Stomach smooth muscle (tissue), 2 donors: Measurements from ENCODE around the gene IGFALS.

Experiments
- H3K27ac ChIP-seq: one replicate; pipeline ENCODE4 v1.7.0; 2013; ENCODE audit warnings: mild to moderate bottlenecking, low read length, inconsistent platforms
- H3K27me3 ChIP-seq, 2 donors: one replicate each; pipeline ENCODE4 v1.7.0; 2013; ENCODE audit warnings: low read length in 2 of 2; ENCODE audit not compliant: insufficient read depth in 2 of 2, control insufficient read depth in 1 of 2
- H3K36me3 ChIP-seq, 2 donors: one replicate each; pipeline ENCODE4 v1.7.0; 2013; ENCODE audit warnings: low read length in 2 of 2; ENCODE audit not compliant: control insufficient read depth in 2 of 2, insufficient read depth in 2 of 2
- H3K4me1 ChIP-seq: one replicate; pipeline ENCODE4 v1.7.0; 2013; ENCODE audit warnings: low read length; ENCODE audit not compliant: control insufficient read depth, insufficient read depth
- H3K4me3 ChIP-seq, 2 donors: one replicate each; pipeline ENCODE4 v1.7.0; 2013; ENCODE audit warnings: low read length in 2 of 2
- H3K9ac ChIP-seq, 2 donors: one replicate each; pipeline ENCODE4 v1.7.0; 2013; ENCODE audit warnings: low read length in 2 of 2, mild to moderate bottlenecking in 1 of 2
- H3K9me3 ChIP-seq, 2 donors: one replicate each; pipeline ENCODE4 v1.7.0; 2013; ENCODE audit warnings: low read length in 2 of 2; ENCODE audit not compliant: control insufficient read depth in 2 of 2
- donor health status: healthy.
- donor health status: Pancreatic carcinoma.

IGFALS gene

DNA sequence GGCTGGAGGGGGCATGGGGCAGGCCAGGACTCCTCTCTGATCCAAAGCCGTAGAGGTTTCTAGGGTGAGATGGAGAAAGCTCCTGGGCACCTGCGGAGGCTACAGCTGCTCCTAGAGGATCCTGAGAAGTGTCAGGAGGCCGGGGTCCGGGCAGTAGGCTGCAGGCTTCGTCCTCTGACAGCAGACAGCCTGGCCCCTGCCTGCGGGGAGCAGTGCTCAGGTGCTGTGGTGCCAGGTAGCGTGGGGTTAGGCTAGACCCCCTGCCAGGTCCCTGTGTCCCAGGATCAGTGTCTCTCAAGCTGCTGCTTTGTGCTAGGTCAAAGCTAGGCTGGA, 19.1 kb downstream of the IGFALS start:
- H3K36me3 ChIP-seq = peaks cover 0 to 14% of the 10 kb centered on the region in 2 donors
- H3K9me3 ChIP-seq = no peaks in the 10 kb centered on the region
- H3K4me1 ChIP-seq = peaks cover 44% of the 10 kb centered on the region
- no peak overlapping the region for H3K27ac ChIP-seq
- no peaks in the 10 kb centered on the region for H3K27me3 ChIP-seq
- H3K4me3 ChIP-seq = peak overlapping the region in 1 of 2 donors; percentile 90
- H3K9ac ChIP-seq = peak overlapping the region in 1 of 2 donors; percentile 5

DNA sequence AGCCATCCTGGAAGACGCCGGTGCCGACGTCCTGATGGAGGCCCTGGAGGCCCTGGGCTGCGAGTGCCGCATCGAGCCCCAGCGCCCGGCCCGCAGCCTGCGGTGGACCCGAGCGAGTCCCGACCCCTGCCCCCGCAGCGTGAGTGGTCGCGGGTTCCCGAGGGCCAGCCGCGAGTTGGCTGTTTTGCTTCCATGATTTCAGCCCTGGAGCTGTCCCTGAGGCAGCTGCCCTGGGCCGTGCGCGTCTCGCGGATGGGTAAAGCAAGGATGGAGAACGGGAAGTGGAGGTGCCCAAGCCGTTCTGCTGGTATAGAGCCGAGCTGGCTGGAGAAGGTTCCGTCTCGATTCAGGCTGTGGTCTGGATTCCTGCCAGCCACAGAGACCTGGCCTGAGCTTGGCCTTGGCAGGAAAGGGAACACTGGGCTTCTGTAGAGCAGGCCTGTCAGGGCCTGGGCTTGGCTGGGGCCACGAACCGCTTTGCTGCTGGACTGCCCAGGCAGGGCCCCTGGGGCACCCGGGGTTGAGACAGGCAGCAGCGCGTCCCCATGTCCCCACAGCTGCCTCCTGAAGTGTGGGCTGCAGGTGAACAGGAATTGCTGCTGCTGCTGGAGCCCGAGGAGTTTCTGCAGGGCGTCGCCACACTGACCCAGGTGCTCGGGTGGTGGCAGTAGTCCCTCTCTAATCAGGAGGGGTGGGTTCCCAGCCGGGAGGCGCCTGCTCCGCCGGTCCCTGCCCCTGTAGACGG, 19.6 kb downstream of the IGFALS start:
- Histone ChIP-seq H3K4me3 (peak overlapping the region; percentile 63 to 90), H3K27me3 (no peaks in the 10 kb centered on the region), H3K27ac (peak overlapping the region; percentile 67), H3K9ac (peak overlapping the region; percentile 74 to 78), H3K4me1 (peaks cover 45% of the 10 kb centered on the region), H3K9me3 (no peaks in the 10 kb centered on the region), H3K36me3 (peaks cover 0 to 12% of the 10 kb centered on the region in 2 donors)

DNA sequence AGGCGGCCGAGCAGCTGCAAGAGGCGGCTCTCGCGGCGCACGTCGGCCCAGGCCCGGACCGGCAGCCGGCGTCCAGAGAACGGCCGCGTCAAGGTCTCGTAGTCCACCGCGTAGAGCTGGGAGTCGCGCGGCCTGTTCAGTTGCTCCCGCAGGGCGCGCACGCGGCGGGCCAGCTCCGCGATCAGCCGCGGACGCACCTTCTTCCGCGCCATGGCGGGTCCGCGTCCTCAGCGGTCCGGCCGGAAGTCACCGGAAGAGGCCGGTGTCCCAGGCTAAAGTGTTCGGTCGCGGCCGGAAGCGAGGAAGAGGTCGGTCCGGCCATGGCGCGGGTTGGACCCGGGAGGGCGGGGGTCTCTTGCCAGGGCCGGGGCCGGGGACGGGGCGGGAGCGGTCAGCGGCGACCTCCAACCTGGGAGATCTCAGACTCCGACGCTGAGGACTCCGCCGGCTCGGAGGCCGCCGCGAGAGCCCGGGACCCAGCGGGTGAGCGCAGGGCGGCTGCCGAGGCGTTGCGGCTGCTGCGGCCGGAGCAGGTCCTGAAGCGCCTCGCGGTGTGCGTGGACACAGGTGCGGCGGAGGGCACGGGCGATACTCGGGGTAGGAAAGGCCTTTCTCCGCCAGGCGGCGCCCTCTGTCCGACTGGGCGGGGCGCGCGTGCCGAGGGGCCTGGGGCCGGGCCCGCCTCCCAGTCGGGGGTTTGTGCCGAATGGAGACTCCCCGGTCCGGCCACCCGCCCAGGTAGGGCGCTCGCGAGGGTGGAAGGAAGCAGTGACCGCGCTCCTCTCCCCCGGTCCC, 20.4 kb downstream of the IGFALS start, which contains the start of gene MRPS34:
Gene MRPS34 (minus strand): TSS at position 227 of the 795 bp plus-strand sequence. CDS start 15 bp downstream, at position 212.
- Histone ChIP-seq H3K27me3 (no peaks in the 10 kb centered on the region), H3K9ac (peak within 1 kb of the TSS; percentile 74 to 78), H3K36me3 (peaks cover 0 to 14% of the 10 kb centered on the region in 2 donors), H3K9me3 (no peaks in the 10 kb centered on the region), H3K27ac (peak within 1 kb of the TSS; percentile 73), H3K4me3 (peak within 1 kb of the TSS; percentile 63 to 90), H3K4me1 (peaks cover 45% of the 10 kb centered on the region)

DNA sequence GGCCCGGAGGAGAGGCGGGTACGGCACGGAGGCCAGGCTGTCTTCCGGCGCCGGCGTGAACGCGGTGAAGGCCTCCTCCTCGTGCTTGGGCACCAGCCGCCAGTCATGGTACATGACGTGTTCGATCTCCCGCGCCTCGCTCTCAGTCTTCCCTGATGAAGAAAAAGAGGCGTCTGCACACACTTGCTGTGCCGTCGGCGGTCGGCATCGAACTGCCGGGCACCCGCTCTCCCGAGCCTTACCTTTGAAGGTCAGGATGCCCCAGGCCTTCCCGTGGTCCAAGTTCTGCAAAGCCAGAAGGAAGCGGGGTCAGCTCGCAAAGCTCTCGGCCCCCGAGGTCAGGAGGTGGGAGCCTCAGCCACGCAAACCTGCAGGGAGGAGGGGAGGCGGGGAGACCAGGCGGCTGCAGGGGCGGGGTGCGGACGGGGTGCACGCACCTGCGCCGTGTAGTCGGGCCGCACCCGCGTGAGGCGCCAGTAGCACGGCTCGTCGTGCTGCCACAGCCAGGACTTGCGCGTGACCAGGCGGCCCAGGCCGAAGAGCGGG, 21.1 kb downstream of the IGFALS start, which contains the start of gene EME2:
Gene EME2 (plus strand): TSS at position 449 of the 546 bp plus-strand sequence. CDS start 418 bp downstream, outside the sequence.
- no peaks in the 10 kb centered on the region for H3K9me3 ChIP-seq
- H3K9ac ChIP-seq = peak within 1 kb of the TSS; percentile 74 to 78
- peak within 1 kb of the TSS; percentile 63 to 90 for H3K4me3 ChIP-seq
- peak within 1 kb of the TSS; percentile 73 for H3K27ac ChIP-seq
- no peaks in the 10 kb centered on the region for H3K27me3 ChIP-seq
- peaks cover 3 to 12% of the 10 kb centered on the region in 2 donors for H3K36me3 ChIP-seq
- H3K4me1 ChIP-seq = peaks cover 45% of the 10 kb centered on the region

DNA sequence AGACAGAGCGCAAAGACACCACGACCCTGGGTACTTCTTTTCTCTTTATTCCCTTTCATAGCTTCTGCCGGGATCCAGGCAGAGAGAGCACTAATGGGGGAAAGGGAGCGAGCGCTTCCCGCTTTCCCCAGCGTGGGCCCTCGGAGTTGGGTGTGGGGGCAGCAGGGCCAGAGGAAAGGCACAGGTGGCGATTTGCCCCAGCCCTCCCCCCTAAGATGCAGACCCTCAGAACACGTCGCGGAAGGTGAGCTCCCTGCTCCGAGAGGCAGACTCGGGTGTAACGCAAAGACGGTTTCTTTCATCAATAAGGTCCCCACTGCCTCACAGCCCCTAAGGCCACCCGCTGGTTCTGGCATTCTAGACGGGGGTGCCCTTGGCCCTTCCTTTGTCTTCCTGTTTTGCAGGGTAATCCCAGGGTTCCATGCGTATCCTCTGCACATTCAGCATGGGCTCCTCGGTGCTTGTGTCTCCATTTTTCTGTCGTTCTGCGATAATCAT, 21.6 kb downstream of the IGFALS start:
- Histone ChIP-seq H3K9me3 (no peaks in the 10 kb centered on the region), H3K4me3 (peak overlapping the region; percentile 63 to 90), H3K27me3 (no peaks in the 10 kb centered on the region), H3K36me3 (peaks cover 4 to 12% of the 10 kb centered on the region in 2 donors), H3K4me1 (peaks cover 45% of the 10 kb centered on the region), H3K27ac (peak overlapping the region; percentile 73), H3K9ac (peak overlapping the region; percentile 29 to 78)

DNA sequence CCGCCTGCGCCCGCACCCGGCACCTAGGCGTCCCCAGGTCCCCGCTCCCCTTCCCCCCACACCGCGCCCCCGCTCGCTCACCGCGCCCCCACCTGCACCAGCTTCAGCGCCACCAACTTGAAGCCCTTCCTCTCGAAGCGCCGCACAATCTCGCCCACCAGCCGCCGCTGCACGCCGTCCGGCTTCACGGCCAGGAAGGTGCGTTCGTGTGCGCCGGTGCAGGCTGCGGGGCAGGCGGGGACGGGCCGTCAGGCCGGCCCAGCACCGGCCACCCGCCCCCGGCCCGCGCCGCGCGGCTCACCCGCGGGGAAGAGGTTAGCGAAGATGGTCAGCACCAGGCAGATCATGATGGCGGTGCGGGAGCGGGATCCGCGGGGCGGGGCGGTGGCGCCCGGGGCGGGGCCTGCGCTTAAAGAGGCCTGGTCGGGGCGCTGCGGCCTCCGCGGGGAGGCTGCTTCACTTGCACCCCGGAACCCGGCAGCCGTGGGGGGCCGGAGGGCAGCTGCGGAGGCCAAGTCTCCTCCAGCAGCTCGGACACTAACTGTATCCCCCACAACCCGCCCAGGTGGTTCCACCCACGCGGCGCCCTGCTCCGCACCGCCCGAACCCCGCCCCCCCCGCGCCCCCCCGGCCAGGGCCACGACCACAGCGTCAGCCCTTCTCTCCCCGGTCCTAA, 22.2 kb downstream of the IGFALS start, which contains the start of gene NME3:
Gene NME3 (minus strand): TSS at position 356 of the 676 bp plus-strand sequence. CDS start 9 bp downstream, at position 347.
- Histone ChIP-seq H3K27ac (peak within 1 kb of the TSS; percentile 73), H3K27me3 (no peaks in the 10 kb centered on the region), H3K4me3 (peak within 1 kb of the TSS; percentile 63 to 90), H3K4me1 (peaks cover 45% of the 10 kb centered on the region), H3K36me3 (peaks cover 4 to 12% of the 10 kb centered on the region in 2 donors), H3K9me3 (no peaks in the 10 kb centered on the region), H3K9ac (peak within 1 kb of the TSS; percentile 51 to 78)

DNA sequence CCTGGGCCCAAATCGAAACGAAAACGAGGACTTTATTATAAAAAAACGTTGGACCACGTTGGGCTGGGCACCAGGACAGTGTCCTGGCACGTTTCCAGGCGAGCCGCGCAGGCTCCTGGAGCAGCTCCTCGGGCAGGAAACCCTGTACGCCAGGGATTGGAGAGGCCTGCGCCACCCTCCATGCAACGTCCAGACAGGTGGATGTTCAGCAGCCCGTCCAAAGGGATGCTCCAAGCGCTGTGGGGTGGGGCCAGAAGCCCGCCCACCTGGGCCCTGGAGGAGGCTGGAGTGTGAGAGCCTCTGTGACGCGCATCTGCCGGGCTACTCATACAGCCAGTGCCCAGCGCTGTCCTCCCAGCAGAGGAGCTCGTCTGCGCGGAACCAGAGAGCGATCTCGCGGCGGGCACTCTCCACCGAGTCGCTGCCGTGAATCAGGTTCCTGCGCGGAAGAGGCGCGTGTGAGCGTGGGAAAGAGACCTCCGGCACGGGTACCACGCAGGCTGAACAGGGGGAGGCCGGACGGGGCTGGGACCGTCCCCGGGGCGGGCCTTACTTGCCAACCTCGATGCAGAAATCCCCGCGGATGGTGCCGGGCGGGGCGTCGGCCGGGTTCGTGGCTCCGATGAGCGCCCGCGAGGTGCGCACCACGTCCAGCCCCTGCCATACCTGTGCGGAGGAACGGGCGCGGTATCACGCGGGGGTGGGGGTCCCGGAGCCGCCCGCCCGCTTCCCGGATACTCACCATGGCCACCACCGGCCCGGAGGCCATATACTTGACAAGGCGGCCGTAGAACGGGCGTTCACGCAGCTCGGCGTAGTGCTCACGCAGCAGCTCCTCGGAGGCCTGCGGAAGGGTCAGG, 22.9 kb downstream of the IGFALS start:
- no peaks in the 10 kb centered on the region for H3K9me3 ChIP-seq
- H3K36me3 ChIP-seq = peaks cover 4 to 16% of the 10 kb centered on the region in 2 donors
- peak overlapping the region; percentile 63 to 90 for H3K4me3 ChIP-seq
- peaks cover 45% of the 10 kb centered on the region for H3K4me1 ChIP-seq
- peak overlapping the region; percentile 73 for H3K27ac ChIP-seq
- H3K27me3 ChIP-seq = no peaks in the 10 kb centered on the region
- H3K9ac ChIP-seq = peak overlapping the region; percentile 51 to 57

DNA sequence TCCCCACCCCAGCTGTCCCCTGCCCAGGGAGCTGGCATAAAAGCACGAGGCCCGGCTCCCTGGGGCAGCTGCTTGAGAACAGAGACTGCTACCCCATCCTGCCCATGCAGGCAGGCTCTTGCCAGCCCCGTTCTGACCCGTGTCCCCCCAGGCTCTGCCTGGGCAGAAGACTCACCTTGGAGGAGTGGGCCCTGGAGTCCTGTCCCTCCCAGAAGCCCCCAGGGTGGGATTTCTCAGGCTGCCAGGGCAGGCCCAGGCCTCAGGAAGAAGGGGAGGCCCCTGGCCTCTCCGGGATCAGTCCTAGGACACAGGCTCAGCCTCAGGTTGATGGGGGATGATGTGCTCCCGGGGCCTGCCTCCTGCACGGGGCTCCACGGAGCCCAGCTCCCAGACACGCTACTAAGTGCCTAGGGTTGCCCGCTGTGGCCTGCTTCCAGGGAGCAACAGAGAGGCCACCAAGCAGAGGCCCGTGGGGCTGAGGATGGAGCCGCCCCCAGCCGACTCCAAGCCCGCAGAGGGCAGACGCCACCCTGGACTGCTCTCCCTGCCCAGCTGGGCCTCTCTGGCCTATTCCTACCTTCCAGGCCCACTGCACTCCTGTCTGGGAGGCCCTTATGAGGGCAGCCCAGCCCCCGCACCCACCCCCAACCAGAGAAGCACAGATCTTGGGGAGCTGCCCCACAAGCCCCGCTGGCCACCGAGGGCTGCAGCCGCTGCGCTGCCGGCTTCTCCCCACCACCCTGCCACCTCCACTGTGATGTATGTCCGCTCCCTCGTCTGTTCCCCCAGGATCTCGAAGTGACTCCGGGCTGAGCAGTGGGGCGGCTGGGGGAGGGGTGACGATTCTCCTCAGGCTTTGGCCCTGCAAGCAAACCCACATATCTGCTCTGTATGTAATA, 23.9 kb downstream of the IGFALS start:
- Histone ChIP-seq H3K9ac (no peak overlapping the region), H3K4me1 (peaks cover 39% of the 10 kb centered on the region), H3K27me3 (no peaks in the 10 kb centered on the region), H3K27ac (peak overlapping the region; percentile 73), H3K9me3 (no peaks in the 10 kb centered on the region), H3K36me3 (peaks cover 9 to 23% of the 10 kb centered on the region in 2 donors), H3K4me3 (peak overlapping the region; percentile 63 to 90)
